ENCODE data around the gene FZD4.

FZD4 gene

DNA sequence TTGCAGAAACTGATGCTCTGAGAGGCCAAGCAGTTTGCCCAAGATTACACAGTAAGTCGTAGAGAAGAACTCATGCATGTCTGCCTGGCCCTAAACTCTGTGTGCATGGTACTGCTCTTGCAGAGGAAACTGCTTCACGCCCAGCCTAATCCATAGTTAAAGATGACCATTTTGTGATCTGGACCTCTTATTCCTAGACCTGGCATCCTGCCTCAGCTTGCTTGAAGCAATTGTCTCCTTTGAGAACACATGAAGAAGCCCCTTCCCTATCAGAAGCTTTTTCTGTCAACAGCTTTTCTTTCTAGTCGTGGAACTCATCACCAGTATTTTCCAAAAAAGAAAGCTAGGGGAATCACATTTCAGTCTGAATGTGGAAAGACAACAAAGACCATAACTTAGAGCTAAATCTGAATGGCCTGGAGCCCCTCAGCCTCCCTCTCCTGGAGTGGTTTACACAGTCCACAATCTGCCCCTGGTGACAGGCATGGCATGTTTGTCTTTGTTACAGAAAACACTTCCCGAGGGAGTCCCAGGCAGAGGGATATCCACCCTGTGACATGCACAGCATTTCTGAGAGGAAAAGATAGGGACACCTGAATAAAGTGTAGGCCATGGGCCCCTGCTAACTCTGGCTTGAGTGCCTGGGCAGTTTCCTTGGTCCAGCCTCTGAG is 2.9 kb upstream of the FZD4 start:
- DNase-seq, result no peak

DNA sequence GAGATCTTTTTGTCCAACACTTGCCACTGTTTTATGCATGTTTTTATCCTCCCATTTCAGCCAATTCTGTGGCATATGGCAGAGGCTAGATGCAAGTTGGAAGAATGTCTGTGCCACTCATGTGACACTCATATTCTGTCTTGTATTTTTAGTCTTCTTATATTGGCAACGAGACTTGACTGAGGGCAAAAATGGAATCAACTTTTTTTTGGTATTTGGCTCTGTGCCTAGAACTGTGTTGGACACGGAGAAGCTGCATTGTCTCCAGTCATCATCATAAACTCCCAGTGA is 1.7 kb upstream of the FZD4 start:
- Histone ChIP-seq H3K27me3 (replicated peaks) (no peaks in the 10 kb centered on the region), H3K4me3 (ENCODE audit: low read depth, low read length) (no peak overlapping the region), H3K27ac (no peak overlapping the region), H3K36me3 (replicated peaks) (peaks cover 3% of the 10 kb centered on the region)
- in situ Hi-C loops (cut with HindIII; ENCODE audit: low pct_ligation_motif_present, low sequenced_read_pairs), result no loop called here
- TF ChIP-seq, protein P1, sequence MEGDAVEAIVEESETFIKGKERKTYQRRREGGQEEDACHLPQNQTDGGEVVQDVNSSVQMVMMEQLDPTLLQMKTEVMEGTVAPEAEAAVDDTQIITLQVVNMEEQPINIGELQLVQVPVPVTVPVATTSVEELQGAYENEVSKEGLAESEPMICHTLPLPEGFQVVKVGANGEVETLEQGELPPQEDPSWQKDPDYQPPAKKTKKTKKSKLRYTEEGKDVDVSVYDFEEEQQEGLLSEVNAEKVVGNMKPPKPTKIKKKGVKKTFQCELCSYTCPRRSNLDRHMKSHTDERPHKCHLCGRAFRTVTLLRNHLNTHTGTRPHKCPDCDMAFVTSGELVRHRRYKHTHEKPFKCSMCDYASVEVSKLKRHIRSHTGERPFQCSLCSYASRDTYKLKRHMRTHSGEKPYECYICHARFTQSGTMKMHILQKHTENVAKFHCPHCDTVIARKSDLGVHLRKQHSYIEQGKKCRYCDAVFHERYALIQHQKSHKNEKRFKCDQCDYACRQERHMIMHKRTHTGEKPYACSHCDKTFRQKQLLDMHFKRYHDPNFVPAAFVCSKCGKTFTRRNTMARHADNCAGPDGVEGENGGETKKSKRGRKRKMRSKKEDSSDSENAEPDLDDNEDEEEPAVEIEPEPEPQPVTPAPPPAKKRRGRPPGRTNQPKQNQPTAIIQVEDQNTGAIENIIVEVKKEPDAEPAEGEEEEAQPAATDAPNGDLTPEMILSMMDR (IDR thresholded peaks at IDR 0.05; ENCODE audit: low read depth, low read length, missing control alignments), result no peak
- DNase-seq, result no peak

More for the DNA sequence above, 2.9 kb upstream of the FZD4 start:
- Histone ChIP-seq H3K27ac (no peak overlapping the region), H3K27me3 (replicated peaks) (no peaks in the 10 kb centered on the region), H3K4me3 (ENCODE audit: low read depth, low read length) (no peak overlapping the region), H3K36me3 (replicated peaks) (no peaks in the 10 kb centered on the region)
- TF ChIP-seq, protein P1 (IDR thresholded peaks at IDR 0.05; ENCODE audit: low read depth, low read length, missing control alignments), result no peak
- in situ Hi-C loops (cut with HindIII; ENCODE audit: low pct_ligation_motif_present, low sequenced_read_pairs), result no loop called here

DNA sequence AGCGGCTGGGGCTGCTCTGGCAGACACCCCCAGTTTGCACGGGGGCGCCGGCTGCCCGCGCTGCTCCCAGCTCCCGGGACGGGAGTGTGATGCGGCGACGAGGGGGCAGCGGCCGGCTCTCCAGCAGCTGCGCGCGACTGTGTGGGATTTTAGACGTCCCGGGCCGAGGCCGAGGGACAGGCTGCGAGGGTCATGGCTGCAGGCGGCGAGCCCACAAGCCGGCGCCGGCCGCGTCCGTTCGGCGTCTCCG is 159 bp downstream of the FZD4 start:
- no peak for DNase-seq
- peaks cover 10% of the 10 kb centered on the region for H3K36me3 ChIP-seq (replicated peaks)
- H3K4me3 ChIP-seq (ENCODE audit: low read depth, low read length), result peak overlapping the region; percentile 72
- peak overlapping the region; percentile 35 for H3K27ac ChIP-seq
- in situ Hi-C loops (cut with HindIII; ENCODE audit: low pct_ligation_motif_present, low sequenced_read_pairs), result no loop called here
- TF ChIP-seq, protein P1 (IDR thresholded peaks at IDR 0.05; ENCODE audit: low read depth, low read length, missing control alignments), result no peak
- H3K27me3 ChIP-seq (replicated peaks), result no peaks in the 10 kb centered on the region

DNA sequence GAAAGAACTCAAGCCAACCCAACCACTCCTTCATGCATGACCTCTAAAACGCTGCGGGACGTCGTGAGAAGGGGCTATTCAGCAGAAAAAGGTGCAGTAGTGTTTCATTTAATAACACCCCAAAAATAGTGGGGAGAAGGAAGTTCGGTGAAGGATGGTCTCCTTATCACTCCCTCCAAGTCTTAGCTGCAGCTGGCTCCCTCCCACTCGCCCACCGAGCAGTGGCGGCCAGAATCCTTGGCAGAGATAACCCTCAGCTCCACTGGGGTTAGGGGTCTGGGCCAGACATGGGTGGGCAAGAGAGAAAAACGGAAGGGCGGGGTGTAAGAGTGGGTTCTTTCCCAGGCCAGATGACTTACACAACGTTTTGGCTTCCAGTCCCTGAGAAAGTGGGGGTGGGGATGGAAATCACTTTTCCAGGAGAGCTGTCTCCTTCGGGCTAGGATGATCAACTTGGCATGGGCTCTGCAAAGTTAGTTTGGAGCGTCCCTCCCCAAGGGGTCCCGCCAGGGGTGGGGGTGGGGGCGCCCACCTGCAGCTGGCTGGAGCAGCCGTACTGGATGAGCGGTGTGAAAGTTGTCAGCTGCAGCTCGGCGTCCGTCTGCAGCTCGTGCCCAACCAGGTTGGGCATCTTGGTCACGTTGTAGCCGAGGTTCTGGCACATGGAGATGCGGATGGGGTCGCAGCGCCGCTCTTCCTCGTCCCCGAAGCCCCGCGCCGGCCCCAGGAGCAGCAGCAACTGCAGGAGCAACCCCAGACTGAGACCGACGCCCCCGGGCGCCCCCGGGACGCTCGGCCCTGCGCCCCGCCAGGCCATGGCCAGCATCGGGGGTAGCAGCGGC is 705 bp downstream of the FZD4 start:
- peak overlapping the region; percentile 35 for H3K27ac ChIP-seq
- peaks cover 10% of the 10 kb centered on the region for H3K36me3 ChIP-seq (replicated peaks)
- TF ChIP-seq, protein P1 (IDR thresholded peaks at IDR 0.05; ENCODE audit: low read depth, low read length, missing control alignments), result no peak
- peak overlapping the region; percentile 72 for H3K4me3 ChIP-seq (ENCODE audit: low read depth, low read length)
- in situ Hi-C loops (cut with HindIII; ENCODE audit: low pct_ligation_motif_present, low sequenced_read_pairs), result no loop called here
- DNase-seq, result no peak
- H3K27me3 ChIP-seq (replicated peaks), result no peaks in the 10 kb centered on the region

DNA sequence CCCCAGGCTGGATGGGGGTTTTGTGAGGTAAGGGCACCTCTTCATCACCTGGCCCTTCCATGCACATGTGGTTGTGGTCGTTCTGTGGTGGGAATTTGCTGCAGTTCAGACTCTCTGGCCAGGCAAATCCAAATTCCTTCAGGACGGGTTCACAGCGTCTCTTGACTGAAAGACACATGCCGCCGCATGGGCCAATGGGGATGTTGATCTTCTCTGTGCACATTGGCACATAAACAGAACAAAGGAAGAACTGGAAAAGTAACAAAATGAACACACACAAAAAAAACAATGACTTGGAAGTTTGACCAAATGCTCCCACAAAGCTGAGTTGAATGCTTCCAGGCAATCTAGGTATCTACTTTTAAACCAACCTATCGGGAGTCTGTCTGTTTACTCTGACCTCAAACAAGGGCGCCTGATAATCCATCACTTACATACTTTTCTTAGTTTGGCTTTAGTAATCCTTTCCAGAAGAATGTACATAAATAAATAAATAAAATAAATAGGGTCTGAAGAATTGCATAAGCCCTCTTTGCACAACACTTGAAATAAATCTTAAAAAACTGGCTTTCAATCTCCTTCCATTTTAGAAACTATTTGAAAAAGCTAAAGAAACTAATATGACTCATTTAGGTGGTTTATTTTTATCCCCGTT is 2.8 kb downstream of the FZD4 start:
- Histone ChIP-seq H3K36me3 (replicated peaks) (peaks cover 12% of the 10 kb centered on the region), H3K4me3 (ENCODE audit: low read depth, low read length) (no peak overlapping the region), H3K27me3 (replicated peaks) (no peaks in the 10 kb centered on the region), H3K27ac (no peak overlapping the region)
- in situ Hi-C loops (cut with HindIII; ENCODE audit: low pct_ligation_motif_present, low sequenced_read_pairs), result no loop called here
- TF ChIP-seq, protein P1 (IDR thresholded peaks at IDR 0.05; ENCODE audit: low read depth, low read length, missing control alignments), result no peak
- DNase-seq, result no peak
